H1 (cell line): ENCODE data around the gene CHD9. TPM values are rescaled to one million over a fixed set of nuclear protein-coding genes. Genes with fewer than 3 reads are reported as not detected.

Experiments used
- ASH2L ChIP-seq: fragments of 200-600, 300-600 bp; sonication (generic); IDR thresholded peaks from one replicate; pipeline ENCODE4 v1.7.1; 2017; ENCODE audit warnings: low read length
- BCL11A ChIP-seq, 2 experiments: IDR thresholded peaks; one replicate each; pipeline ENCODE4 v1.6.1; 2011; ENCODE audit warnings: low read depth in 2 of 2, low read length in 2 of 2, mild to moderate bottlenecking in 2 of 2
- BRCA1 ChIP-seq: IDR thresholded peaks from 2 replicates; pipeline ENCODE4 v1.6.1; 2012; ENCODE audit warnings: low read depth, low read length, improper control_type of control experiment
- HDAC2 ChIP-seq, 2 experiments: fragments of 300-600 bp in 1 of 2; sonication (generic) in 1 of 2; IDR thresholded peaks; 2 replicates each; pipeline ENCODE4 v1.6.1; 2011 to 2012; ENCODE audit warnings: low read depth in 2 of 2, low read length in 2 of 2, mild to moderate bottlenecking in 2 of 2, moderate library complexity in 2 of 2, borderline replicate concordance in 1 of 2, inconsistent platforms in 1 of 2
- POLR2A ChIP-seq, 2 experiments: IDR thresholded peaks; 1 replicate in 1 of 2; 2 replicates in 1 of 2; pipeline ENCODE4 v1.6.1; 2011; ENCODE audit warnings: low read depth in 2 of 2, low read length in 2 of 2, mild to moderate bottlenecking in 2 of 2; ENCODE audit errors: control extremely low read depth in 1 of 2
- RFX5 ChIP-seq: IDR thresholded peaks from 2 replicates; pipeline ENCODE4 v1.6.1; 2011; ENCODE audit warnings: low read depth, low read length, improper control_type of control experiment, borderline replicate concordance
- polyA plus RNA-seq, 7 experiments: library from polyadenylated mRNA; depleted of rRNA in 3 of 7; stranded (reverse) in 5 of 7; unstranded in 2 of 7; fragments of >200 nt in 5 of 7; fragments of 200-250 nt in 2 of 7; gene quantifications; 1 replicate in 5 of 7; 2 replicates in 1 of 7; 4 replicates in 1 of 7; pipeline versions ENCODE4 v1.2.1 to v1.2.3, GENCODE V29; 2011 to 2013; ENCODE audit warnings: missing spikeins in 2 of 7, mixed read lengths in 2 of 7
- total RNA-seq: library from RNA; stranded (reverse); fragmentation: NEBNext Ultra II Directional; extraction: Animal tissue kit (Norgen Biotek cat#: 25700); gene quantifications from 2 replicates; pipeline ENCODE4 v1.2.1, GENCODE V29; 2021
- TF ChIP-seq, protein P1 (sequence below): IDR thresholded peaks from 2 replicates; pipeline ENCODE4 v1.6.1; 2012; ENCODE audit warnings: inconsistent platforms

CHD9 gene
- total and polyA plus RNA-seq, 2 of the 8 experiments (the other 6 are each of a cell fraction or from before 2014, with no cell fraction given): 9.9 to 32.4 TPM

DNA sequence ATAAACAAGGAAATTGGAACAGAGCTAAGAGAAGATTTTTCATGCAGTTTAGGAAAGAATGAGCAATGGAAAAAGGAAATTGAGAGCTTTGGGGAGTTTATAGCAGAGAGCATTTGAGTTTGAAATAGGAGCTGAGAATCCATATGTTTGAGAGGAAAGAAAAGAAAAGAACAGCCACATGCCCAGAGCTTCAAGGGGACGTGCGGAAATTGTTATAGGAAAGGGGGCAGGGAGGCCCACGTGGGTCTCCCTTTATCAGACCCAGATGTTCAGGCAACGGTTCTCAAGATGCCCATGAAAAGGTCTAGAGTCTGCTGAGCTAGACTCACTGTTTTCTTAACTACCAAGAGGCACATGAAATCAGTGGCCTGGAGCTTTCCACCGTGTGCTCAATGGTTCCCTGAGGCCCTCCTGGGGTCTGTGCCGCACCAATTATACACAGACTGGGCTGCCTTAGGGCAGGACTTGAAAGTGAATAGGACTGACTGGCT lies 31.2 kb downstream of the CHD9 start (continued):
- TF ChIP-seq, protein P1, sequence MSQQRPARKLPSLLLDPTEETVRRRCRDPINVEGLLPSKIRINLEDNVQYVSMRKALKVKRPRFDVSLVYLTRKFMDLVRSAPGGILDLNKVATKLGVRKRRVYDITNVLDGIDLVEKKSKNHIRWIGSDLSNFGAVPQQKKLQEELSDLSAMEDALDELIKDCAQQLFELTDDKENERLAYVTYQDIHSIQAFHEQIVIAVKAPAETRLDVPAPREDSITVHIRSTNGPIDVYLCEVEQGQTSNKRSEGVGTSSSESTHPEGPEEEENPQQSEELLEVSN: no peak
- TF ChIP-seq HDAC2 (IDR thresholded peaks at IDR 0.05; ENCODE audit: borderline replicate concordance in 1 of 2, low read depth in 2 of 2, low read length in 2 of 2) (no peak), BCL11A (IDR thresholded peaks at IDR 0.05; ENCODE audit: low read depth in 2 of 2, low read length in 2 of 2) (no peak), POLR2A (IDR thresholded peaks at IDR 0.05; ENCODE audit: control extremely low read depth in 1 of 2, low read depth in 2 of 2, low read length in 2 of 2) (no peak), ASH2L (no peak), RFX5 (no peak), BRCA1 (no peak)
- TF ChIP-seq, all 59 proteins: peak for 0
